ENCODE data around the gene SCN8A. TPM values are rescaled to one million over a fixed set of nuclear protein-coding genes. Genes with fewer than 3 reads are reported as not detected.

The SCN8A gene
- total and polyA plus RNA-seq, 2 donors from 2014 or later, result 0.34 to 1.4 TPM

- FAIRE-seq, result no peak
- H3K9me3 ChIP-seq (ENCODE audit: control insufficient read depth in 2 of 3, insufficient read depth in 1 of 3, low read length in 3 of 3), result no peaks in the 10 kb centered on the region
- peak; percentile 67 for TF ChIP-seq CTCF (IDR thresholded peaks at IDR 0.05; ENCODE audit: borderline replicate concordance, extremely low read depth, insufficient read depth)
- peak overlapping the region; percentile 63 to 69 for H3K27ac ChIP-seq (ENCODE audit: low read depth in 2 of 2, low read length in 2 of 2)
- peak overlapping the region in 1 of 3 donors; percentile 65 for H3K9ac ChIP-seq (ENCODE audit: low read length in 3 of 3)
- peaks cover 0 to 2% (median 0%) of the 10 kb centered on the region in 3 donors for H3K4me1 ChIP-seq (ENCODE audit: control insufficient read depth in 2 of 3, insufficient read depth in 2 of 3, low read depth in 1 of 3, low read length in 3 of 3)
- H3K27me3 ChIP-seq (ENCODE audit: control insufficient read depth, insufficient read depth, low read length), result no peaks in the 10 kb centered on the region
- intact Hi-C loops (cut with DNase I), result no loop called here
- no peaks in the 10 kb centered on the region for H3K36me3 ChIP-seq (ENCODE audit: control insufficient read depth in 2 of 3, insufficient read depth in 3 of 3, low read length in 3 of 3)
- H3K4me3 ChIP-seq (ENCODE audit: low read length in 3 of 3), result peak overlapping the region; percentile 4 to 50 (median 35)
- DNase-seq, result peak; percentile 82 to 92 (median 85)
These were observed 223.5 kb downstream of the SCN8A start for GRCh38 chr12:51814311-51815088.

- no peak for FAIRE-seq
- Histone ChIP-seq H3K36me3 (ENCODE audit: control insufficient read depth in 2 of 3, insufficient read depth in 3 of 3, low read length in 3 of 3) (no peaks in the 10 kb centered on the region), H3K9me3 (ENCODE audit: control insufficient read depth in 2 of 3, insufficient read depth in 1 of 3, low read length in 3 of 3) (no peaks in the 10 kb centered on the region), H3K4me3 (ENCODE audit: low read length in 3 of 3) (no peak overlapping the region), H3K27me3 (ENCODE audit: control insufficient read depth, insufficient read depth, low read length) (no peaks in the 10 kb centered on the region), H3K4me1 (ENCODE audit: control insufficient read depth in 2 of 3, insufficient read depth in 2 of 3, low read depth in 1 of 3, low read length in 3 of 3) (peaks cover 0 to 2% (median 0%) of the 10 kb centered on the region in 3 donors), H3K27ac (ENCODE audit: low read depth in 2 of 2, low read length in 2 of 2) (no peak overlapping the region), H3K9ac (ENCODE audit: low read length in 3 of 3) (no peak overlapping the region)
- intact Hi-C loops (cut with DNase I), result no loop called here
- peak in 1 of 5 donors; percentile 37 for DNase-seq
- TF ChIP-seq CTCF (IDR thresholded peaks at IDR 0.05; ENCODE audit: borderline replicate concordance, extremely low read depth, insufficient read depth), result no peak
These were observed 224.5 kb downstream of the SCN8A start for GRCh38 chr12:51815571-51815970.

GRCh38 chr12:51817027-51817953 is 226.3 kb downstream of the SCN8A start:
- no peak for FAIRE-seq
- Histone ChIP-seq H3K4me1 (ENCODE audit: control insufficient read depth in 2 of 3, insufficient read depth in 2 of 3, low read depth in 1 of 3, low read length in 3 of 3) (peaks cover 0 to 2% (median 0%) of the 10 kb centered on the region in 3 donors), H3K36me3 (ENCODE audit: control insufficient read depth in 2 of 3, insufficient read depth in 3 of 3, low read length in 3 of 3) (no peaks in the 10 kb centered on the region)

More at GRCh38 chr12:51817027-51817953, 226.3 kb downstream of the SCN8A start:
- Histone ChIP-seq H3K4me3 (ENCODE audit: low read length in 3 of 3) (no peak overlapping the region), H3K9me3 (ENCODE audit: control insufficient read depth in 2 of 3, insufficient read depth in 1 of 3, low read length in 3 of 3) (no peaks in the 10 kb centered on the region), H3K9ac (ENCODE audit: low read length in 3 of 3) (no peak overlapping the region), H3K27ac (ENCODE audit: low read depth in 2 of 2, low read length in 2 of 2) (no peak overlapping the region), H3K27me3 (ENCODE audit: control insufficient read depth, insufficient read depth, low read length) (no peaks in the 10 kb centered on the region)
- intact Hi-C loops (cut with DNase I), result no loop called here
- no peak for TF ChIP-seq CTCF (IDR thresholded peaks at IDR 0.05; ENCODE audit: borderline replicate concordance, extremely low read depth, insufficient read depth)
- peak in 1 of 5 donors; percentile 36 for DNase-seq
